Kidney capillary endothelial cell (primary cell): ENCODE measurements around the gene ACAD10.
"Not testable (repeated sequence)": the region's sequence is repeated elsewhere in the genome, so short reads cannot be mapped to it uniquely, and the experiment has no call there.

ENCODE experiments used
- DNase-seq: peaks from one replicate; pipeline ENCODE4 v3.0.0-alpha.2; 2018; ENCODE audit warnings: low spot score

Gene ACAD10

GRCh38 chr12:111753144-111753881 is 67.5 kb downstream of the ACAD10 start:
- peak; percentile 24 for DNase-seq

- DNase-seq: no peak
Measured at GRCh38 chr12:111754671-111755070, 68.8 kb downstream of the ACAD10 start.

- DNase-seq: no peak
Measured at GRCh38 chr12:111756196-111756595, 70.3 kb downstream of the ACAD10 start.

GRCh38 chr12:111756681-111757080 is 70.8 kb downstream of the ACAD10 start:
- no peak for DNase-seq

- no peak for DNase-seq
Measured at GRCh38 chr12:111757361-111758119, 71.7 kb downstream of the ACAD10 start.

GRCh38 chr12:111758120-111758561 is 72.3 kb downstream of the ACAD10 start:
- no peak for DNase-seq

GRCh38 chr12:111759271-111759670 is 73.4 kb downstream of the ACAD10 start:
- DNase-seq: no peak

GRCh38 chr12:111759991-111760390 is 74.1 kb downstream of the ACAD10 start:
- no peak for DNase-seq

GRCh38 chr12:111761099-111761498 is 75.2 kb downstream of the ACAD10 start:
- no peak for DNase-seq

GRCh38 chr12:111761706-111762105 is 75.9 kb downstream of the ACAD10 start:
- no peak for DNase-seq

GRCh38 chr12:111763552-111763951 is 77.7 kb downstream of the ACAD10 start:
- DNase-seq: not testable (repeated sequence)

GRCh38 chr12:111764120-111764821 is 78.4 kb downstream of the ACAD10 start:
- DNase-seq: no peak

- DNase-seq: no peak
Measured at GRCh38 chr12:111766608-111767361, 80.9 kb downstream of the ACAD10 start, which contains the start of gene ALDH2. Gene ALDH2, plus strand, starts transcription at chr12:111766933. Its CDS starts 50 bp downstream, at chr12:111766983.

- DNase-seq: peak; percentile 27
Measured at GRCh38 chr12:111767362-111768158, 81.7 kb downstream of the ACAD10 start.

- DNase-seq: no peak
Measured at GRCh38 chr12:111768159-111768895, 82.5 kb downstream of the ACAD10 start.

- DNase-seq: no peak
Measured at GRCh38 chr12:111769599-111769998, 83.7 kb downstream of the ACAD10 start.

GRCh38 chr12:111773801-111774551 is 88.1 kb downstream of the ACAD10 start:
- DNase-seq: no peak

GRCh38 chr12:111775205-111776193 is 89.6 kb downstream of the ACAD10 start:
- no peak for DNase-seq
